ENCODE results near the gene NDUFA5.

The NDUFA5 gene

DNA sequence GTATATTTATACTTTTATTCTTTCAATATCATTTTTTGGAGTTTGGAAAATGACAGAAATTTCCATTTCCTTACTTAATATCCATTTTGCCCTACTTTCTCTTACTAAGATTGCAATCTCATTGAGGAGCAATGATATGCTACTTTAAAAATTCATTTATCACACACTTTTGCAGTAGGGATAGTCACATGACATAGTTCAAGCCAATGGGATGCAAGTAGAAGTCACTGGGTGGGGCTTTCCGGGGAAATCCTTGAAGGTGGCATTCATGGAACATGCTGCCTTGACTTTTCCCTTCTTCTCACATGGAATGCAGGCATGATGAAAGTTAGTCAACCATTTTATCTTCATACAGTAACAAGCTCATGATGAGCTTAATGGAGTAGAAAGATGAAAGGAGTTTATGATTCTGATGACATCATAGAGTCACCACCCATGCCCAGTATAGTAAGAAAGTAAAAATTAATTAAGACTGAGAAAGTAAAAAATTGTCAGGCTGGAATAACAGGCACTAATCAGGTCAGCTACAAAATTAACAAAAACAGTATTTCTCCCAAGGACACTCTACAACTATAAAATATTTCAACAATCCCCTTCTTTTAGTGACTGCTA, 56.6 kb downstream of the NDUFA5 start:
- DNase-seq = no peak

DNA sequence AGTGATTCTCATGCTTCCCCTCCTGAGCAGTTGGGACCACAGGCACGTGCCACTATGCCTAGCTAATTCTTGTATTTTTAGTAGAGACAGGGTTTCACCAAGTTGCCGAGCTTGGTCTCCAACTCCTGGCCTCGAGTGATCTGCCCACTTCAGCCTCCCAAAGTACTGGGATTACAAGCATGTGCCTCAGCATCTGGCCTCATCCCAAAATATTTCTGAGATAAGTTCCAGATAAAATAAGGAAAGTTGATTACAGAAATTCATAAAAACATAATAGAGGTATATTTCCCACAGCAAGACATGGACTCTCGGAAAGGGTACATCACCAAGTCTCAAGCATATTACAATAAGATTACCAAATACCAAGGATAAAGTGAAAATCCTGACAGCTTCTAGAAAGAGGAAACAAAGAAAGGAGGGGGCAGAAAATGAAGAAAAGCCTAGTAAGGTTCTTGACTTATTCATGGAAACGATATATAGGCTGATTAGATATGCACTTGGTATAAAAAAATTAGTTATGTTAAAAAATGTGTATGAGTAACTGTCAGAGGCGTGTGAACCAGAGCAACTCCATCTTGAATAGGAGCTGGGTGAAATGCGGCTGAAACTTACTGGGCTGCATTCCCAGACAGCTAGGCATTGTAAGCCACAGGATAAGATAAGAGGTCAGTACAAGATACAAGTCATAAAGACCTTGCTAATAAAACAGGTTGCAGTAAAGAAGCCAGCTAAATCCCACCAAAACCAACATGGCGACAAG, 58.2 kb downstream of the NDUFA5 start:
- DNase-seq = no peak

DNA sequence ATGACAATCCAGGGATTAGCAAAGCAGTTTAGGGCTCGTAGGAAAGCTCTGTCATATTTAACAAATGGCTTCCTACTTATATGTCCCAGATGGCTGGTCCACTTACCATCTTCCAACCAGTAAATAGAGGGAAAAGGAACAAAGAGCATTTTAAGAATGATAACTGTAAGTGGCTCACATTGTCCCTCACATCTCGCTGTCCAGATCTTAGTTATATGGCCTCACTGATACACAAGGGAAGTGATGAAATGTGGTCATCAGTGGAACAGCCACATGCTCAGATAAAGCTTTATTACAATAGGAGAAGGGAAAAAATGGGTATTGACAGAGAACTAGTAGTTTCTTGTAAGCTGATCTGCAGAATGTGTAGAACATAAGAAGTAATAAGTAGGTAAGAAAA, 59.0 kb downstream of the NDUFA5 start:
- no peak for DNase-seq

DNA sequence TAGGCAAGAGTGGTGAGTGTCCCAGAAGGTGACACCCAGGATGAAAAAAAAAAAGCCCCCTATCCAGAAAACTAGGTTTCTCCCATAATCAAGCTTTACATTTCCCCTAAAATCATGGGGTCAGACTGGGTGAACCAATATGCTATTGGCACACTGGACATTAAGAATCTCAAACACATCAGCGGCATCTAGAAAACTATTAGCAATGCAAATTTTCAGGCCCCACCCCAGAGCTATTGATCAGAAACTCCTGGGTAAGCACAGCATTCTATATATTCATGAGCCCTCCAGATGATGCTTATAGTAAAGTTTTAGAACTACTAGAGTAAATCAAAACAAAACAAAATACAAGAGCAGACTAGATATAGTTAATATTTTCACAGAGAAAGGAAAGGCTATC, 59.6 kb downstream of the NDUFA5 start:
- DNase-seq = no peak

DNA sequence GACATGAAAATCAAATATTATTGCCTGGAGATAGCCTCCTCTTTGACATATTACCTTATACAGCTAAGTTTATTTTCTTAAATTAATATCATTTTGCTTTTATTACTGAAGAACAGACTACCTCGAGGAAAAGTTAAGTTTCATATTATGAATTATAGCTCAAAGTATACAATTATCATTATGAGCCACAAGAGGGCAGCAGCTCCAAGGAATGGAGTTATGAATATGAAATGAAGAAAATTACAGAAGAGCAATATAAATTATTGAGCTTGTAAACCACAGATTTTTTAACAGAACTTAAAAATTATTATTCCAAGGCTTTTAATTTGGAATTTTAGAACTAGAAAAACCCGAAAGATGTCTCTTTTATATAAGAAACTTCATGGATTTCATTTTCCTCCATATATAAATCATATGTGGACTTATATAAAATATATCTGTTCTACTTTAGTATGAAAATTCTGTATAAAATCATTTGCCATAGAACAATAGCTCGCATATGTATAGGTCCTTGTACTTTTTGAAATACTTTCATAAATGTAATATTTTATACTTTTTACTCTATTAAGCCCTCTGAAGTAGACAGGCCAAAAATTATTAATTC, 63.3 kb downstream of the NDUFA5 start:
- DNase-seq = peak in 5 of 6 experiments; percentile 0 to 35 (median 13)

DNA sequence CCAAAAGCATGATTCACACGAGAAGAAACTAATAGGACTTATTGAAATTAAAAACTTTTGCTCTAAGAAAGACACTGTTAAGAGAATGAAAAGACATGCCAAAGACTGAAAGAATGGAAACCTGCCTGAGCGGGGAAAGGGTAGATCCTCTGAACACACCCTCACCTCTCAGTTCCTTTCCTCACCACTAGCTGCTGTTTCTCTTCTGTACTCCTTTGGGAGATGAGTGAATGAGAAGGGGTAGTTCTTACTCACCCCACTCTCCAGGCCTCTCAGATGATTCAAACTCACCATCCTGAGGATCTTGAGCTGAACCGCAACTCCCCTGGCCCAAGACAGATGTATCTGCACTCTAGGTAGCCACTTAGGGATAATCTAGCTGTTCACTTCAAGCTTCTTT, 65.1 kb downstream of the NDUFA5 start:
- DNase-seq = no peak

Measured in stimulated activated naive CD4-positive, alpha-beta T cell (primary cell).